Left forelimb (tissue), 1 donor: Measurements from ENCODE around the gene BANF1.
A peak's percentile ranks its signal among the peaks of the same experiment; 100 is the strongest.
"Not testable (repeated sequence)": the region's sequence is repeated elsewhere in the genome, so short reads cannot be mapped to it uniquely, and the experiment has no call there.

Source experiments
- DNase-seq: peaks from one replicate; pipeline ENCODE4 v3.0.0-alpha.2; 2018; ENCODE audit warnings: low spot score

The BANF1 gene

GRCh38 chr11:66011239-66011784, 9.0 kb downstream of the BANF1 start:
- no peak for DNase-seq

- no peak for DNase-seq
Measured at GRCh38 chr11:66011785-66012303, 9.5 kb downstream of the BANF1 start, which contains the start of gene CST6. TSS of gene CST6 (plus strand) at chr11:66012008. CDS start at chr11:66012045, 37 bp downstream.

- DNase-seq = no peak
Measured at GRCh38 chr11:66012371-66012945, 10.2 kb downstream of the BANF1 start.

GRCh38 chr11:66012946-66013761, 10.9 kb downstream of the BANF1 start:
- DNase-seq = no peak

- no peak for DNase-seq
Measured at GRCh38 chr11:66013762-66014100, 11.4 kb downstream of the BANF1 start.

GRCh38 chr11:66014804-66015453, 12.6 kb downstream of the BANF1 start:
- DNase-seq = no peak

GRCh38 chr11:66015454-66015881, 13.2 kb downstream of the BANF1 start:
- no peak for DNase-seq

GRCh38 chr11:66015936-66016792, 13.9 kb downstream of the BANF1 start:
- DNase-seq = no peak

- no peak for DNase-seq
Measured at GRCh38 chr11:66016793-66017177, 14.5 kb downstream of the BANF1 start.

GRCh38 chr11:66017321-66017720, 15.0 kb downstream of the BANF1 start:
- DNase-seq = no peak

GRCh38 chr11:66020212-66020611, 17.9 kb downstream of the BANF1 start:
- no peak for DNase-seq

- no peak for DNase-seq
Measured at GRCh38 chr11:66020618-66021357, 18.5 kb downstream of the BANF1 start.

- peak; percentile 80 for DNase-seq
Measured at GRCh38 chr11:66022401-66023185, 20.3 kb downstream of the BANF1 start.

GRCh38 chr11:66023186-66023440, 20.8 kb downstream of the BANF1 start:
- DNase-seq = not testable (repeated sequence)

GRCh38 chr11:66026017-66026529, 23.8 kb downstream of the BANF1 start, which contains the start of gene CATSPER1:
TSS of gene CATSPER1 (minus strand) at chr11:66026479. CDS start at chr11:66026379, 100 bp downstream.
- DNase-seq = no peak

- no peak for DNase-seq
Measured at GRCh38 chr11:66032957-66033735, 30.8 kb downstream of the BANF1 start.

GRCh38 chr11:66035653-66036333, 33.5 kb downstream of the BANF1 start:
- no peak for DNase-seq

GRCh38 chr11:66036334-66036710, 34.0 kb downstream of the BANF1 start:
- no peak for DNase-seq

- no peak for DNase-seq
Measured at GRCh38 chr11:66037327-66037726, 35.0 kb downstream of the BANF1 start.
